GM23338 (cell line): ENCODE measurements around the gene TAF8. TPM values are rescaled to one million over a fixed set of nuclear protein-coding genes. Genes with fewer than 3 reads are reported as not detected.

Experiments
- ATAC-seq: fragments of 200-7000 bp; cut with Tn5 transposase; 3 replicates; pipeline ENCODE4 v1.9.1; 2020
- DNase-seq: peaks from one replicate; pipeline ENCODE4 v3.0.0-alpha.2; 2015; ENCODE audit warnings: low spot score
- H2AFZ ChIP-seq: fragments of 200-600 bp; sonication (generic); 2 replicates; pipeline ENCODE4 v1.8.0; 2016; ENCODE audit warnings: antibody characterized with exemption, mild to moderate bottlenecking, moderate library complexity
- H3F3A ChIP-seq: fragments of 200-600 bp; sonication (generic); replicated peaks from 2 replicates; pipeline ENCODE4 v1.8.0; 2017; ENCODE audit warnings: antibody characterized with exemption, mixed run types, low read depth
- H3K27ac ChIP-seq: fragments of 200-600 bp; sonication (generic); 2 replicates; pipeline ENCODE4 v1.6.1; 2016; ENCODE audit warnings: low read depth
- H3K27me3 ChIP-seq: fragments of 200-600 bp; sonication (generic); 2 replicates; pipeline ENCODE4 v1.8.0; 2016; ENCODE audit warnings: mild to moderate bottlenecking, mixed run types, moderate library complexity; ENCODE audit not compliant: insufficient read depth
- H3K36me3 ChIP-seq: fragments of 200-600 bp; sonication (generic); 2 replicates; pipeline ENCODE4 v1.8.0; 2016; ENCODE audit warnings: mild to moderate bottlenecking; ENCODE audit not compliant: insufficient read depth
- H3K4me1 ChIP-seq: fragments of 200-600 bp; sonication (generic); 2 replicates; pipeline ENCODE4 v1.8.0; 2016; ENCODE audit warnings: mild to moderate bottlenecking, moderate library complexity; ENCODE audit not compliant: insufficient read depth
- H3K4me2 ChIP-seq: fragments of 200-600 bp; sonication (generic); 2 replicates; pipeline ENCODE4 v1.7.1; 2017; ENCODE audit warnings: mixed run types
- H3K4me3 ChIP-seq: fragments of 200-600 bp; sonication (generic); 2 replicates; pipeline ENCODE4 v1.6.1; 2016; ENCODE audit warnings: mixed run types
- H3K79me2 ChIP-seq: fragments of 200-600 bp; sonication (generic); replicated peaks from 2 replicates; pipeline ENCODE4 v1.8.0; 2017; ENCODE audit warnings: mild to moderate bottlenecking; ENCODE audit not compliant: insufficient read depth
- H3K9me2 ChIP-seq: fragments of 200-600 bp; sonication (generic); 2 replicates; pipeline ENCODE4 v1.8.0; 2017; ENCODE audit not compliant: insufficient read depth
- H4K20me1 ChIP-seq: fragments of 200-600 bp; sonication (generic); replicated peaks from 2 replicates; pipeline ENCODE4 v1.8.0; 2017; ENCODE audit warnings: mild to moderate bottlenecking; ENCODE audit not compliant: insufficient read depth
- H3K27ac Mint-ChIP-seq: 2 replicates; pipeline ENCODE4 v1.8.0; 2020; ENCODE audit warnings: inconsistent platforms, mild to moderate bottlenecking, moderate library complexity, mixed read lengths
- H3K27me3 Mint-ChIP-seq: 3 replicates; pipeline ENCODE4 v1.8.0; 2022; ENCODE audit warnings: low read depth, mild to moderate bottlenecking, moderate library complexity, mixed read lengths, inconsistent platforms; ENCODE audit not compliant: insufficient read depth, poor library complexity
- H3K36me3 Mint-ChIP-seq: 3 replicates; pipeline ENCODE4 v1.8.0; 2021; ENCODE audit warnings: low read depth, mild to moderate bottlenecking, inconsistent platforms, moderate library complexity, mixed read lengths
- H3K4me1 Mint-ChIP-seq: 3 replicates; pipeline ENCODE4 v1.8.0; 2020; ENCODE audit warnings: mild to moderate bottlenecking, inconsistent platforms, mixed read lengths
- H3K4me3 Mint-ChIP-seq: 3 replicates; pipeline ENCODE4 v1.8.0; 2021; ENCODE audit warnings: moderate library complexity, mild to moderate bottlenecking, inconsistent platforms, mixed read lengths
- H3K9me3 Mint-ChIP-seq: 3 replicates; pipeline ENCODE4 v1.8.0; 2020; ENCODE audit warnings: moderate library complexity, mild to moderate bottlenecking, inconsistent platforms, mixed read lengths
- CREB1 ChIP-seq: fragments of 250-450 bp; sonication (Bioruptor Pico); IDR thresholded peaks from 2 replicates; pipeline ENCODE4 v1.5.0; 2020; ENCODE audit warnings: low read depth, mild to moderate bottlenecking, moderate library complexity
- CTCF ChIP-seq, 2 experiments: fragments of 200-600 bp in 1 of 2; sonication (generic) in 1 of 2; conservative IDR thresholded peaks; 2 replicates each; pipeline versions ENCODE4 v1.5.1 to v1.6.1; 2016 to 2017; ENCODE audit warnings: antibody characterized with exemption in 2 of 2, low read depth in 2 of 2, mild to moderate bottlenecking in 2 of 2, moderate library complexity in 1 of 2
- ETS1 ChIP-seq: IDR thresholded peaks from 2 replicates; pipeline ENCODE4 v1.6.1; 2016; ENCODE audit warnings: antibody characterized with exemption
- EZH2 ChIP-seq: fragments of 200-600 bp; sonication (generic); IDR thresholded peaks from one replicate; pipeline ENCODE4 v1.8.0; 2017; ENCODE audit warnings: antibody characterized with exemption, mild to moderate bottlenecking, low read depth; ENCODE audit not compliant: unreplicated experiment
- EZH2phosphoT487 ChIP-seq: fragments of 200-600 bp; sonication (generic); IDR thresholded peaks from one replicate; pipeline ENCODE4 v1.8.1; 2018; ENCODE audit warnings: antibody characterized with exemption; ENCODE audit not compliant: unreplicated experiment
- JUNB ChIP-seq: IDR thresholded peaks from one replicate; pipeline ENCODE4 v1.6.1; 2016; ENCODE audit warnings: antibody characterized with exemption; ENCODE audit not compliant: unreplicated experiment
- POLR2AphosphoS5 ChIP-seq: IDR thresholded peaks from 2 replicates; pipeline ENCODE4 v1.6.1; 2016; ENCODE audit warnings: antibody characterized with exemption, low read depth
- STAT1 ChIP-seq: IDR thresholded peaks from one replicate; pipeline ENCODE4 v1.6.1; 2016; ENCODE audit warnings: antibody characterized with exemption; ENCODE audit not compliant: unreplicated experiment
- ZNF331 ChIP-seq: fragments of 250-450 bp; sonication (Bioruptor Pico); IDR thresholded peaks from 2 replicates; pipeline ENCODE4 v1.5.0; 2020; ENCODE audit warnings: low read depth, mild to moderate bottlenecking, moderate library complexity
- ZNF462 ChIP-seq: fragments of 250-450 bp; sonication (Bioruptor Pico); IDR thresholded peaks from 2 replicates; pipeline ENCODE4 v1.5.0; 2020; ENCODE audit warnings: mild to moderate bottlenecking, moderate library complexity
- polyA plus RNA-seq: library from polyadenylated mRNA; unstranded; fragments of >200 nt; fragmentation: Nextera tagmentation; extraction: Ambion mirVana; gene quantifications from 2 replicates; pipeline ENCODE4 v1.2.1, GENCODE V29; 2016
- total RNA-seq: library from RNA; depleted of rRNA; stranded (reverse); fragments of >200 nt; shearing (Covaris generic); gene quantifications from 2 replicates; pipeline ENCODE4 v1.2.3, GENCODE V29; 2014

TAF8 gene
- total and polyA plus RNA-seq, 2 experiments from 2014 or later = 18.7 to 30.6 TPM

GRCh38 chr6:42125663-42126062 lies 75.3 kb downstream of the TAF8 start:
- peaks cover 12% of the 10 kb centered on the region for H3K79me2 ChIP-seq
- Mint-ChIP-seq H3K27me3 (peaks cover 15% of the 10 kb centered on the region), H3K4me1 (peaks cover 6% of the 10 kb centered on the region; the same call in 1 of the 3 replicates), H3K36me3 (peaks cover 80% of the 10 kb centered on the region), H3K4me3 (no peak overlapping the region), H3K9me3 (no peaks in the 10 kb centered on the region), H3K27ac (no peak overlapping the region)
- peaks cover 25% of the 10 kb centered on the region for H3K36me3 ChIP-seq
- no peaks in the 10 kb centered on the region for H3K9me2 ChIP-seq
- H3F3A ChIP-seq = no peaks in the 10 kb centered on the region; the same call in 1 of the 2 replicates
- no peaks in the 10 kb centered on the region for H3K27me3 ChIP-seq
- DNase-seq (no peak), ATAC-seq (no peak)
- H3K4me2 ChIP-seq = no peak overlapping the region
- no peak overlapping the region for H3K4me3 ChIP-seq
- no peak overlapping the region for H2AFZ ChIP-seq
- no peak overlapping the region for H3K27ac ChIP-seq
- H3K4me1 ChIP-seq = no peaks in the 10 kb centered on the region
- peaks cover 16% of the 10 kb centered on the region for H4K20me1 ChIP-seq
- no peak for TF ChIP-seq POLR2AphosphoS5
- TF ChIP-seq JUNB = no peak
- no peak for TF ChIP-seq ZNF331 (CRISPR knock-in tag)

GRCh38 chr6:42128460-42129359 lies 78.4 kb downstream of the TAF8 start:
- Histone ChIP-seq H3K4me2 (no peak overlapping the region), H3K4me1 (peaks cover 4% of the 10 kb centered on the region; the same call in 1 of the 2 replicates), H3K79me2 (peaks cover 35% of the 10 kb centered on the region), H3K27ac (no peak overlapping the region), H3K4me3 (no peak overlapping the region), H3K9me2 (no peaks in the 10 kb centered on the region), H3K27me3 (no peaks in the 10 kb centered on the region), H3F3A (peaks cover 2% of the 10 kb centered on the region; the same call in 1 of the 2 replicates), H4K20me1 (peaks cover 34% of the 10 kb centered on the region), H2AFZ (no peak overlapping the region), H3K36me3 (peaks cover 28% of the 10 kb centered on the region)
- no peak for DNase-seq
- Mint-ChIP-seq H3K27ac (no peak overlapping the region), H3K4me1 (peaks cover 12% of the 10 kb centered on the region), H3K9me3 (no peaks in the 10 kb centered on the region), H3K36me3 (peaks cover 79% of the 10 kb centered on the region), H3K4me3 (no peak overlapping the region), H3K27me3 (peaks cover 6% of the 10 kb centered on the region)
- ATAC-seq = no peak
- TF ChIP-seq EZH2phosphoT487 = no peak
- no peak for TF ChIP-seq ZNF462 (CRISPR knock-in tag)
- TF ChIP-seq STAT1 = no peak
- TF ChIP-seq CTCF (conservative IDR thresholded peaks at IDR 0.05; ENCODE audit: low read depth in 2 of 2) = no peak
- no peak for TF ChIP-seq CREB1 (CRISPR knock-in tag)
- no peak for TF ChIP-seq EZH2
- TF ChIP-seq ETS1 = no peak
